HEK293 (cell line): ENCODE results near the gene UGGT2.

Experiments used
- CTCF ChIA-PET: fragments of 350-600 bp; formaldehyde crosslinking; extraction: SDS; loops from one replicate; lab custom pipeline; 2021; ENCODE audit warnings: antibody characterized with exemption; lab: Yijun Ruan, JAX
- POLR2A ChIA-PET: fragments of 300-600 bp; formaldehyde crosslinking; extraction: SDS; loops from one replicate; lab custom pipeline; 2020; ENCODE audit warnings: antibody characterized with exemption, inconsistent platforms; lab: Yijun Ruan, JAX
- H3K27ac ChIP-seq: fragments of 200-500 bp; sonication (Bioruptor generic); 2 replicates; pipeline ENCODE4 v1.5.1; 2014; ENCODE audit warnings: low read depth, low read length, control low read depth, inconsistent platforms; ENCODE audit errors: extremely low read depth
- H3K36me3 ChIP-seq, 2 experiments: fragments of 200-500 bp in 1 of 2; sonication (Bioruptor generic) in 1 of 2; 1 replicate in 1 of 2; 2 replicates in 1 of 2; pipeline ENCODE4 v1.5.1; 2014 to 2017; ENCODE audit warnings: inconsistent platforms in 2 of 2, low read length in 2 of 2; ENCODE audit not compliant: control insufficient read depth in 2 of 2, insufficient read depth in 1 of 2
- H3K4me1 ChIP-seq: fragments of 200-500 bp; sonication (Bioruptor generic); 2 replicates; pipeline ENCODE4 v1.5.1; 2014; ENCODE audit warnings: mild to moderate bottlenecking, low read length, inconsistent platforms; ENCODE audit not compliant: control insufficient read depth, insufficient read depth
- H3K4me3 ChIP-seq: 2 replicates; pipeline ENCODE4 v1.5.1; 2011; ENCODE audit warnings: low read depth, mild to moderate bottlenecking, control low read depth, low read length, moderate library complexity
- H3K9me3 ChIP-seq: fragments of 200-500 bp; sonication (Bioruptor generic); 2 replicates; pipeline ENCODE4 v1.5.1; 2014; ENCODE audit warnings: low read depth, low read length, inconsistent platforms; ENCODE audit not compliant: control insufficient read depth, insufficient read depth
- BCL11B ChIP-seq: fragments of 450-650 bp; formaldehyde crosslinking; IDR thresholded peaks from 2 replicates; pipeline ENCODE4 v1.5.1; 2016; ENCODE audit warnings: low read depth, missing biosample characterization, missing genetic modification characterization
- GLI2 ChIP-seq: fragments of 450-650 bp; formaldehyde crosslinking; IDR thresholded peaks from 2 replicates; pipeline ENCODE4; 2017; ENCODE audit warnings: missing biosample characterization, missing genetic modification characterization, low read depth, borderline replicate concordance
- GLIS2 ChIP-seq: fragments of 450-650 bp; formaldehyde crosslinking; IDR thresholded peaks from 2 replicates; pipeline ENCODE4 v1.5.1; 2016; ENCODE audit warnings: missing biosample characterization, missing genetic modification characterization
- HOXA7 ChIP-seq: sonication (generic); formaldehyde crosslinking; IDR thresholded peaks from 2 replicates; pipeline ENCODE4 v1.8.1; 2022; ENCODE audit warnings: missing genetic modification reagents, borderline replicate concordance
- HOXD13 ChIP-seq: sonication (generic); formaldehyde crosslinking; IDR thresholded peaks from 2 replicates; pipeline ENCODE4 v1.8.0; 2022; ENCODE audit warnings: missing genetic modification reagents, borderline replicate concordance
- KLF10 ChIP-seq: fragments of 450-650 bp; IDR thresholded peaks from 2 replicates; pipeline ENCODE4 v1.5.1; 2018; ENCODE audit warnings: missing biosample characterization, mild to moderate bottlenecking, missing genetic modification characterization
- MYNN ChIP-seq: fragments of 450-650 bp; formaldehyde crosslinking; IDR thresholded peaks from 2 replicates; pipeline ENCODE4 v1.5.1; 2016; ENCODE audit warnings: missing biosample characterization, missing genetic modification characterization, borderline replicate concordance
- OSR2 ChIP-seq: fragments of 450-650 bp; formaldehyde crosslinking; IDR thresholded peaks from 2 replicates; pipeline ENCODE4 v1.5.1; 2016; ENCODE audit warnings: missing biosample characterization, missing genetic modification characterization
- YY1 ChIP-seq: fragments of 450-650 bp; formaldehyde crosslinking; IDR thresholded peaks from 2 replicates; pipeline ENCODE4 v1.5.1; 2018; ENCODE audit warnings: missing biosample characterization, missing genetic modification characterization
- ZNF16 ChIP-seq: fragments of 450-650 bp; formaldehyde crosslinking; IDR thresholded peaks from 2 replicates; pipeline ENCODE4 v1.5.1; 2016; ENCODE audit warnings: low read depth, missing biosample characterization, missing genetic modification characterization
- ZNF214 ChIP-seq: fragments of 450-650 bp; formaldehyde crosslinking; IDR thresholded peaks from 2 replicates; pipeline ENCODE4 v1.5.1; 2017; ENCODE audit warnings: missing biosample characterization, mild to moderate bottlenecking, missing genetic modification characterization, borderline replicate concordance
- ZNF248 ChIP-seq: fragments of 450-650 bp; formaldehyde crosslinking; IDR thresholded peaks from 2 replicates; pipeline ENCODE4 v1.5.1; 2017; ENCODE audit warnings: missing biosample characterization, missing genetic modification characterization
- ZNF266 ChIP-seq: fragments of 450-650 bp; formaldehyde crosslinking; IDR thresholded peaks from 2 replicates; pipeline ENCODE4 v1.5.1; 2016; ENCODE audit warnings: missing biosample characterization, missing genetic modification characterization, low read depth
- ZNF311 ChIP-seq: fragments of 450-650 bp; formaldehyde crosslinking; IDR thresholded peaks from 2 replicates; pipeline ENCODE4 v1.5.1; 2017; ENCODE audit warnings: missing biosample characterization, missing genetic modification characterization, borderline replicate concordance
- ZNF501 ChIP-seq: fragments of 450-650 bp; formaldehyde crosslinking; IDR thresholded peaks from 2 replicates; pipeline ENCODE4 v1.5.1; 2016; ENCODE audit warnings: missing biosample characterization, missing genetic modification characterization
- ZNF510 ChIP-seq: fragments of 450-650 bp; formaldehyde crosslinking; IDR thresholded peaks from 2 replicates; pipeline ENCODE4 v1.5.1; 2018; ENCODE audit warnings: mild to moderate bottlenecking, missing genetic modification characterization, missing biosample characterization; ENCODE audit not compliant: insufficient replicate concordance
- ZNF560 ChIP-seq: fragments of 450-650 bp; formaldehyde crosslinking; IDR thresholded peaks from 2 replicates; pipeline ENCODE4 v1.5.1; 2017; ENCODE audit warnings: missing biosample characterization, missing genetic modification characterization, borderline replicate concordance
- ZNF654 ChIP-seq: fragments of 450-650 bp; formaldehyde crosslinking; IDR thresholded peaks from 2 replicates; pipeline ENCODE4 v1.5.1; 2016; ENCODE audit warnings: low read depth, missing biosample characterization, missing genetic modification characterization
- ZNF658 ChIP-seq: fragments of 450-650 bp; formaldehyde crosslinking; IDR thresholded peaks from 2 replicates; pipeline ENCODE4; 2016; ENCODE audit warnings: missing biosample characterization, missing genetic modification characterization
- ZNF776 ChIP-seq: fragments of 450-650 bp; formaldehyde crosslinking; IDR thresholded peaks from 2 replicates; pipeline ENCODE4 v1.5.0; 2017; ENCODE audit warnings: missing biosample characterization, missing genetic modification characterization, borderline replicate concordance
- TF ChIP-seq, protein P1 (sequence below): fragments of 450-650 bp; formaldehyde crosslinking; IDR thresholded peaks from 2 replicates; pipeline ENCODE4 v1.5.1; 2016; ENCODE audit warnings: missing biosample characterization, missing genetic modification characterization, borderline replicate concordance
- TF ChIP-seq, protein P2 (sequence below): fragments of 450-650 bp; formaldehyde crosslinking; IDR thresholded peaks from 2 replicates; pipeline ENCODE4 v1.5.1; 2016; ENCODE audit warnings: missing biosample characterization, missing genetic modification characterization
- TF ChIP-seq, protein P3 (sequence below): fragments of 450-650 bp; formaldehyde crosslinking; IDR thresholded peaks from 2 replicates; pipeline ENCODE4 v1.5.1; 2016; ENCODE audit warnings: missing biosample characterization, missing genetic modification characterization

Gene UGGT2

DNA sequence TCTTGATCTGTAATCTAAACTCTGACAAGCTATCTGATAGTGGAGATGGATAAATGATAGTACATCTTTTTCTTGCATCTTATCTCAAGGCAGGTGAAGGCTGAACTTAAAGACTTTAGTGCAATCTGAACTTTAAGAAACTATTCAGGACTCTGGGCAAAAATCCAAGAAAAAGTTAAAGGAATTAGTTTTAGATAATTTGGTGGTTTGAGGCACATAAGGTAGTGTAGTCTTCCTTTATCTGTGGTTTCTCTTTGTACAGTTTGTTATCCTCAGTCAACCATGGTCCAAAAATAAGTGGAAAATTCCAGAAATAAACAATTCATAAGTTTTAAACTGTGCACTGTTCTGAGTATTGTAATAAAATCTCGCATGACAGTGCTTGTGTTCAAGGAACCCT is 172.9 kb downstream of the UGGT2 start (continued):
- TF ChIP-seq ZNF311 (tag by site-specific recombination) (no peak), ZNF501 (no peak), ZNF16 (no peak), ZNF214 (tag by site-specific recombination) (no peak), OSR2 (no peak), HOXD13 (CRISPR knock-in tag) (no peak)

DNA sequence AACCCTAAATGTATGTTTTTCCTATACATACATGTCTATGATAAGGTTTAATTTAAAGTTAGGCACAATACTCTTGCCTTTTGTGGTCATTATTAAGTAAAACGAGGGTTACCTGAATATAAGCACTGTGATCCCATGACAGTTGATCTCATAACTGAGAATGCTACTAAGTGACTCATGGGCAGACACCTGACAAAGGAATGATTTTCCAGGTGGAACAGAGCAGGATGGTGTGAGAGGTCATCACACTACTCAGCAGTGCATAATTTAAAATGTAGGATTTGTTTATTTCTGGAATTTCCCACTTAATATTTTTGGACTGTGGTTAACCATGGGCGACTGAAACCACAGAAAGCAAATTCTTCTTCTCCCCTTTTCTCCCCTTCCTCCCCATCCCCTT is 178.9 kb downstream of the UGGT2 start:
- Histone ChIP-seq H3K27ac (no peak overlapping the region), H3K4me1 (no peaks in the 10 kb centered on the region), H3K36me3 (peaks cover 5 to 21% of the 10 kb centered on the region in 2 experiments; a peak in 2 of 3 replicates), H3K9me3 (no peaks in the 10 kb centered on the region), H3K4me3 (no peak overlapping the region)
- CTCF ChIA-PET: interaction anchor here (0.5 kb wide), 1 partner anchor 41 kb away, joined by 4 read pairs; no protein-coding TSS in a partner anchor
- TF ChIP-seq MYNN (tag by site-specific recombination) (no peak), GLIS2 (tag by site-specific recombination) (no peak), GLI2 (tag by site-specific recombination) (no peak), KLF10 (tag by site-specific recombination) (no peak), HOXA7 (no peak), ZNF658 (tag by site-specific recombination) (no peak), ZNF560 (tag by site-specific recombination) (no peak), YY1 (tag by site-specific recombination) (no peak), ZNF501 (no peak), ZNF510 (tag by site-specific recombination) (no peak), ZNF654 (tag by site-specific recombination) (no peak), ZNF776 (tag by site-specific recombination) (no peak), ZNF248 (tag by site-specific recombination) (no peak), ZNF266 (no peak), BCL11B (tag by site-specific recombination) (no peak)
- TF ChIP-seq, protein P1, sequence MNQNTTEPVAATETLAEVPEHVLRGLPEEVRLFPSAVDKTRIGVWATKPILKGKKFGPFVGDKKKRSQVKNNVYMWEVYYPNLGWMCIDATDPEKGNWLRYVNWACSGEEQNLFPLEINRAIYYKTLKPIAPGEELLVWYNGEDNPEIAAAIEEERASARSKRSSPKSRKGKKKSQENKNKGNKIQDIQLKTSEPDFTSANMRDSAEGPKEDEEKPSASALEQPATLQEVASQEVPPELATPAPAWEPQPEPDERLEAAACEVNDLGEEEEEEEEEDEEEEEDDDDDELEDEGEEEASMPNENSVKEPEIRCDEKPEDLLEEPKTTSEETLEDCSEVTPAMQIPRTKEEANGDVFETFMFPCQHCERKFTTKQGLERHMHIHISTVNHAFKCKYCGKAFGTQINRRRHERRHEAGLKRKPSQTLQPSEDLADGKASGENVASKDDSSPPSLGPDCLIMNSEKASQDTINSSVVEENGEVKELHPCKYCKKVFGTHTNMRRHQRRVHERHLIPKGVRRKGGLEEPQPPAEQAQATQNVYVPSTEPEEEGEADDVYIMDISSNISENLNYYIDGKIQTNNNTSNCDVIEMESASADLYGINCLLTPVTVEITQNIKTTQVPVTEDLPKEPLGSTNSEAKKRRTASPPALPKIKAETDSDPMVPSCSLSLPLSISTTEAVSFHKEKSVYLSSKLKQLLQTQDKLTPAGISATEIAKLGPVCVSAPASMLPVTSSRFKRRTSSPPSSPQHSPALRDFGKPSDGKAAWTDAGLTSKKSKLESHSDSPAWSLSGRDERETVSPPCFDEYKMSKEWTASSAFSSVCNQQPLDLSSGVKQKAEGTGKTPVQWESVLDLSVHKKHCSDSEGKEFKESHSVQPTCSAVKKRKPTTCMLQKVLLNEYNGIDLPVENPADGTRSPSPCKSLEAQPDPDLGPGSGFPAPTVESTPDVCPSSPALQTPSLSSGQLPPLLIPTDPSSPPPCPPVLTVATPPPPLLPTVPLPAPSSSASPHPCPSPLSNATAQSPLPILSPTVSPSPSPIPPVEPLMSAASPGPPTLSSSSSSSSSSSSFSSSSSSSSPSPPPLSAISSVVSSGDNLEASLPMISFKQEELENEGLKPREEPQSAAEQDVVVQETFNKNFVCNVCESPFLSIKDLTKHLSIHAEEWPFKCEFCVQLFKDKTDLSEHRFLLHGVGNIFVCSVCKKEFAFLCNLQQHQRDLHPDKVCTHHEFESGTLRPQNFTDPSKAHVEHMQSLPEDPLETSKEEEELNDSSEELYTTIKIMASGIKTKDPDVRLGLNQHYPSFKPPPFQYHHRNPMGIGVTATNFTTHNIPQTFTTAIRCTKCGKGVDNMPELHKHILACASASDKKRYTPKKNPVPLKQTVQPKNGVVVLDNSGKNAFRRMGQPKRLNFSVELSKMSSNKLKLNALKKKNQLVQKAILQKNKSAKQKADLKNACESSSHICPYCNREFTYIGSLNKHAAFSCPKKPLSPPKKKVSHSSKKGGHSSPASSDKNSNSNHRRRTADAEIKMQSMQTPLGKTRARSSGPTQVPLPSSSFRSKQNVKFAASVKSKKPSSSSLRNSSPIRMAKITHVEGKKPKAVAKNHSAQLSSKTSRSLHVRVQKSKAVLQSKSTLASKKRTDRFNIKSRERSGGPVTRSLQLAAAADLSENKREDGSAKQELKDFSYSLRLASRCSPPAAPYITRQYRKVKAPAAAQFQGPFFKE (tag by site-specific recombination): no peak
- TF ChIP-seq, protein P2, sequence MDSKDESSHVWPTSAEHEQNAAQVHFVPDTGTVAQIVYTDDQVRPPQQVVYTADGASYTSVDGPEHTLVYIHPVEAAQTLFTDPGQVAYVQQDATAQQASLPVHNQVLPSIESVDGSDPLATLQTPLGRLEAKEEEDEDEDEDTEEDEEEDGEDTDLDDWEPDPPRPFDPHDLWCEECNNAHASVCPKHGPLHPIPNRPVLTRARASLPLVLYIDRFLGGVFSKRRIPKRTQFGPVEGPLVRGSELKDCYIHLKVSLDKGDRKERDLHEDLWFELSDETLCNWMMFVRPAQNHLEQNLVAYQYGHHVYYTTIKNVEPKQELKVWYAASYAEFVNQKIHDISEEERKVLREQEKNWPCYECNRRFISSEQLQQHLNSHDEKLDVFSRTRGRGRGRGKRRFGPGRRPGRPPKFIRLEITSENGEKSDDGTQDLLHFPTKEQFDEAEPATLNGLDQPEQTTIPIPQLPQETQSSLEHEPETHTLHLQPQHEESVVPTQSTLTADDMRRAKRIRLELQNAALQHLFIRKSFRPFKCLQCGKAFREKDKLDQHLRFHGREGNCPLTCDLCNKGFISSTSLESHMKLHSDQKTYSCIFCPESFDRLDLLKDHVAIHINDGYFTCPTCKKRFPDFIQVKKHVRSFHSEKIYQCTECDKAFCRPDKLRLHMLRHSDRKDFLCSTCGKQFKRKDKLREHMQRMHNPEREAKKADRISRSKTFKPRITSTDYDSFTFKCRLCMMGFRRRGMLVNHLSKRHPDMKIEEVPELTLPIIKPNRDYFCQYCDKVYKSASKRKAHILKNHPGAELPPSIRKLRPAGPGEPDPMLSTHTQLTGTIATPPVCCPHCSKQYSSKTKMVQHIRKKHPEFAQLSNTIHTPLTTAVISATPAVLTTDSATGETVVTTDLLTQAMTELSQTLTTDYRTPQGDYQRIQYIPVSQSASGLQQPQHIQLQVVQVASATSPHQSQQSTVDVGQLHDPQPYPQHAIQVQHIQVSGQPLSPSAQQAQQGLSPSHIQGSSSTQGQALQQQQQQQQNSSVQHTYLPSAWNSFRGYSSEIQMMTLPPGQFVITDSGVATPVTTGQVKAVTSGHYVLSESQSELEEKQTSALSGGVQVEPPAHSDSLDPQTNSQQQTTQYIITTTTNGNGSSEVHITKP (tag by site-specific recombination): no peak
- TF ChIP-seq, protein P3, sequence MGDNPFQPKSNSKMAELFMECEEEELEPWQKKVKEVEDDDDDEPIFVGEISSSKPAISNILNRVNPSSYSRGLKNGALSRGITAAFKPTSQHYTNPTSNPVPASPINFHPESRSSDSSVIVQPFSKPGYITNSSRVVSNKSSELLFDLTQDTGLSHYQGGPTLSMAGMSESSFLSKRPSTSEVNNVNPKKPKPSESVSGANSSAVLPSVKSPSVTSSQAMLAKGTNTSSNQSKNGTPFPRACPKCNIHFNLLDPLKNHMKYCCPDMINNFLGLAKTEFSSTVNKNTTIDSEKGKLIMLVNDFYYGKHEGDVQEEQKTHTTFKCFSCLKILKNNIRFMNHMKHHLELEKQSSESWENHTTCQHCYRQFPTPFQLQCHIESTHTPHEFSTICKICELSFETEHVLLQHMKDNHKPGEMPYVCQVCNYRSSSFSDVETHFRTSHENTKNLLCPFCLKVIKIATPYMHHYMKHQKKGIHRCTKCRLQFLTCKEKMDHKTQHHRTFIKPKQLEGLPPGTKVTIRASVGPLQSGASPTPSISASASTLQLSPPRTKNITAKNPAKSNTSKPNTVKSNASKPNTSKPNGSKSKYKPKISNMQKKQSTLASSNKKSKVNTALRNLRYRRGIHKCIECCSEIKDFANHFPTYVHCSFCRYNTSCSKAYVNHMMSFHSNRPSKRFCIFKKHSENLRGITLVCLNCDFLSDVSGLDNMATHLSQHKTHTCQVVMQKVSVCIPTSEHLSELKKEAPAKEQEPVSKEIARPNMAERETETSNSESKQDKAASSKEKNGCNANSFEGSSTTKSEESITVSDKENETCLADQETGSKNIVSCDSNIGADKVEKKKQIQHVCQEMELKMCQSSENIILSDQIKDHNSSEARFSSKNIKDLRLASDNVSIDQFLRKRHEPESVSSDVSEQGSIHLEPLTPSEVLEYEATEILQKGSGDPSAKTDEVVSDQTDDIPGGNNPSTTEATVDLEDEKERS: no peak
- POLR2A ChIA-PET: interaction anchor here (0.7 kb wide), 1 partner anchor 747 kb away, joined by 3 read pairs; no protein-coding TSS in a partner anchor
